Astrocyte (in vitro differentiated cells and primary cell): ENCODE results near the gene CDC45. TPM values are rescaled to one million over a fixed set of nuclear protein-coding genes. Genes with fewer than 3 reads are reported as not detected.

ENCODE experiments used
- DNase-seq: peaks from one replicate; pipeline ENCODE4 v3.0.0-alpha.2; 2010; ENCODE audit warnings: low read depth
- FAIRE-seq: peaks from 2 replicates; lab custom pipeline; 2011; peaks lifted over from hg19 to GRCh38; lab: Jason Lieb, UNC
- H2AFZ ChIP-seq: 2 replicates; pipeline ENCODE4 v1.6.0; 2012; ENCODE audit warnings: low read depth, low read length, inconsistent platforms
- H3K27ac ChIP-seq: 2 replicates; pipeline ENCODE4 v1.5.1; 2011; ENCODE audit warnings: low read depth, low read length, inconsistent platforms
- H3K27me3 ChIP-seq: 2 replicates; pipeline ENCODE4 v1.6.0; 2011; ENCODE audit warnings: low read length, inconsistent platforms; ENCODE audit not compliant: insufficient read depth
- H3K36me3 ChIP-seq: 2 replicates; pipeline ENCODE4 v1.5.1; 2011; ENCODE audit warnings: low read length, inconsistent platforms; ENCODE audit not compliant: insufficient read depth
- H3K4me1 ChIP-seq: 2 replicates; pipeline ENCODE4 v1.5.1; 2011; ENCODE audit warnings: low read length, inconsistent platforms; ENCODE audit not compliant: insufficient read depth
- H3K4me2 ChIP-seq: 2 replicates; pipeline ENCODE4 v1.6.0; 2012; ENCODE audit warnings: low read length, inconsistent platforms
- H3K4me3 ChIP-seq: 2 replicates; pipeline ENCODE4 v1.5.1; 2011; ENCODE audit warnings: low read depth, mild to moderate bottlenecking, low read length, inconsistent platforms; ENCODE audit not compliant: insufficient read depth
- H3K79me2 ChIP-seq: 2 replicates; pipeline ENCODE4 v1.6.0; 2012; ENCODE audit warnings: mild to moderate bottlenecking, low read length, inconsistent platforms; ENCODE audit not compliant: insufficient read depth
- H3K9ac ChIP-seq: 2 replicates; pipeline ENCODE4 v1.6.0; 2012; ENCODE audit warnings: mild to moderate bottlenecking, low read length, inconsistent platforms
- H3K9me3 ChIP-seq: 2 replicates; pipeline ENCODE4 v1.5.1; 2012; ENCODE audit warnings: low read depth, mild to moderate bottlenecking, low read length, inconsistent platforms; ENCODE audit not compliant: insufficient read depth
- H4K20me1 ChIP-seq: 2 replicates; pipeline ENCODE4 v1.6.0; 2012; ENCODE audit warnings: low read length, inconsistent platforms; ENCODE audit not compliant: insufficient read depth
- H3K27ac Mint-ChIP-seq: one replicate; pipeline ENCODE4 v1.8.0; 2021; ENCODE audit warnings: mild to moderate bottlenecking, mixed read lengths; ENCODE audit not compliant: unreplicated experiment
- H3K27me3 Mint-ChIP-seq: one replicate; pipeline ENCODE4 v1.8.0; 2021; ENCODE audit warnings: low read depth, mixed read lengths; ENCODE audit not compliant: unreplicated experiment
- H3K36me3 Mint-ChIP-seq: one replicate; pipeline ENCODE4 v1.8.0; 2021; ENCODE audit warnings: low read depth, mixed read lengths; ENCODE audit not compliant: unreplicated experiment
- H3K4me1 Mint-ChIP-seq: one replicate; pipeline ENCODE4 v1.8.0; 2021; ENCODE audit warnings: low read depth, mixed read lengths; ENCODE audit not compliant: unreplicated experiment
- H3K4me3 Mint-ChIP-seq: one replicate; pipeline ENCODE4 v1.8.0; 2021; ENCODE audit warnings: mild to moderate bottlenecking, moderate library complexity, mixed read lengths; ENCODE audit not compliant: unreplicated experiment
- H3K9me3 Mint-ChIP-seq: one replicate; pipeline ENCODE4 v1.8.0; 2021; ENCODE audit warnings: mild to moderate bottlenecking, mixed read lengths; ENCODE audit not compliant: unreplicated experiment
- EZH2 ChIP-seq: IDR thresholded peaks from 2 replicates; pipeline ENCODE4 v1.6.1; 2012; ENCODE audit warnings: mild to moderate bottlenecking, low read length, inconsistent platforms; ENCODE audit not compliant: insufficient read depth
- total RNA-seq: library from RNA; stranded (reverse); gene quantifications from 2 replicates; pipeline ENCODE4 v1.2.1, GENCODE V29; 2021
- TF ChIP-seq, protein P1 (sequence below): IDR thresholded peaks from 2 replicates; pipeline ENCODE4 v1.5.1; 2011; ENCODE audit warnings: low read depth, mild to moderate bottlenecking, inconsistent platforms, low read length, moderate library complexity; ENCODE audit not compliant: insufficient read depth

CDC45 gene
- total RNA-seq, 1 donor from 2014 or later, result 2.1 TPM

DNA sequence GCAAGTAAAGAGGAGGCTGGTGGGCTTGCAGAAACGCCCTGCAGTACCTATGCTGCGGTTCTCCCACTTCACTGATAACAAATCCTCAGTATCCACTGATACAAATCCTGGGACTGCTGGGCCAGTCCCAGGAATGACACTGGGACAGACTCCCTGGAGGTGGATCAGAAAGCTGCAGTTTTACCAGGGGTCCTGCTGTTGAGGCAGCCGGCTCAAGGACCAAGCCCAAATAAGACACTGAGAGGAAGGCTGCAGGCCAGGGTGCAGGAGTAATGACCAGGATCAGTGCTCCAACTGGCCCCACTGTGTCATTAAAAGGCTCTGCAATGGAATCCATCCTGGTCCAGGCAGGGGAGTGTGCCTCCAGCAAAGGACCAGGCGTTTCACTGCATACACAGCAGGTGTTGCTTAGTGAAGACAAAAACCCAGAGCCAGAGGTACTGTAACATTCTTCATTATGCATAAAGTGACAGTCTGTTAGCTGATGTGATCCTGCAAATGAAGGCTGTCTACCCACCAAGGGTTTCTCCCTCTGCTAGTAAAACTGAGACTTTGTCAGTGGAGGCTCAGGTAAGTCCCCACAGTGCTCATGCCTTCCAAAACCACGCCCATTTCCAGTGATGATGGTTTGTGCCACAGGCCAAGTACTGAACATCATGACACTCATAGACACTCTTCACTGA lies 30.8 kb upstream of the CDC45 start:
- Histone ChIP-seq H3K27ac (no peak overlapping the region), H3K4me2 (peak overlapping the region; percentile 83), H4K20me1 (peaks cover 26% of the 10 kb centered on the region), H3K9ac (no peak overlapping the region), H3K4me1 (peaks cover 12% of the 10 kb centered on the region), H3K9me3 (no peaks in the 10 kb centered on the region), H3K27me3 (no peaks in the 10 kb centered on the region), H3K4me3 (no peak overlapping the region), H3K36me3 (peaks cover 36% of the 10 kb centered on the region), H2AFZ (no peak overlapping the region), H3K79me2 (peaks cover 36% of the 10 kb centered on the region)
- DNase-seq (no peak), FAIRE-seq (no peak)
- Mint-ChIP-seq H3K4me1 (peaks cover 13% of the 10 kb centered on the region), H3K27me3 (no peaks in the 10 kb centered on the region), H3K9me3 (no peaks in the 10 kb centered on the region), H3K4me3 (peak overlapping the region; percentile 87), H3K27ac (no peak overlapping the region), H3K36me3 (peaks cover 11% of the 10 kb centered on the region)
- TF ChIP-seq, protein P1, sequence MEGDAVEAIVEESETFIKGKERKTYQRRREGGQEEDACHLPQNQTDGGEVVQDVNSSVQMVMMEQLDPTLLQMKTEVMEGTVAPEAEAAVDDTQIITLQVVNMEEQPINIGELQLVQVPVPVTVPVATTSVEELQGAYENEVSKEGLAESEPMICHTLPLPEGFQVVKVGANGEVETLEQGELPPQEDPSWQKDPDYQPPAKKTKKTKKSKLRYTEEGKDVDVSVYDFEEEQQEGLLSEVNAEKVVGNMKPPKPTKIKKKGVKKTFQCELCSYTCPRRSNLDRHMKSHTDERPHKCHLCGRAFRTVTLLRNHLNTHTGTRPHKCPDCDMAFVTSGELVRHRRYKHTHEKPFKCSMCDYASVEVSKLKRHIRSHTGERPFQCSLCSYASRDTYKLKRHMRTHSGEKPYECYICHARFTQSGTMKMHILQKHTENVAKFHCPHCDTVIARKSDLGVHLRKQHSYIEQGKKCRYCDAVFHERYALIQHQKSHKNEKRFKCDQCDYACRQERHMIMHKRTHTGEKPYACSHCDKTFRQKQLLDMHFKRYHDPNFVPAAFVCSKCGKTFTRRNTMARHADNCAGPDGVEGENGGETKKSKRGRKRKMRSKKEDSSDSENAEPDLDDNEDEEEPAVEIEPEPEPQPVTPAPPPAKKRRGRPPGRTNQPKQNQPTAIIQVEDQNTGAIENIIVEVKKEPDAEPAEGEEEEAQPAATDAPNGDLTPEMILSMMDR, result no peak
- no peak for TF ChIP-seq EZH2

DNA sequence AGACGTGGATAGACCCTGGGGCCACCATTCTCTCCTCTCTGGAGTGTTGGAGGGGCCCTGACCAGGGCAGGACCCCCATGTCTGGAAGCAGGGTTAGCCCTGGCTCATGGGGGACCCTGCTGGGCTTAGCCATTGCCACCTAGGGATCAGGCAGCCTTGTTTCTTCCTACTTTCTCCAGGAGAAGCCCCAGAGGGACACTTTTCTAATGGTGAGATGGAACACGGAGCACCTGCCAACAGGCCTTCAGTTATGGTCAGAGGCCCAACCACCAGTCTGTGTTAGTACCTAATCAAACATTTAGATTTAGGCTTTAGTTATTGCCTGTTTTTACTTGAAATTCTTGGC lies 30.3 kb upstream of the CDC45 start:
- Mint-ChIP-seq H3K36me3 (peaks cover 14% of the 10 kb centered on the region), H3K4me1 (peaks cover 13% of the 10 kb centered on the region), H3K9me3 (no peaks in the 10 kb centered on the region), H3K4me3 (no peak overlapping the region), H3K27me3 (no peaks in the 10 kb centered on the region), H3K27ac (no peak overlapping the region)
- Histone ChIP-seq H3K4me1 (peaks cover 12% of the 10 kb centered on the region), H4K20me1 (peaks cover 21% of the 10 kb centered on the region), H3K36me3 (peaks cover 39% of the 10 kb centered on the region), H3K9ac (no peak overlapping the region), H3K9me3 (no peaks in the 10 kb centered on the region), H3K4me2 (no peak overlapping the region), H2AFZ (no peak overlapping the region), H3K79me2 (peaks cover 31% of the 10 kb centered on the region), H3K27me3 (no peaks in the 10 kb centered on the region), H3K4me3 (no peak overlapping the region), H3K27ac (no peak overlapping the region)
- DNase-seq (no peak), FAIRE-seq (no peak)
- TF ChIP-seq, protein P1, result no peak
- TF ChIP-seq EZH2, result no peak
